HepG2 (cell line): ENCODE results near the gene ARL16.

Experiments
- HMGXB4 ChIP-seq, 2 experiments: sonication (generic) in 1 of 2; formaldehyde crosslinking in 1 of 2; IDR thresholded peaks; 2 replicates each; pipeline versions ENCODE4 v1.4.0 to v1.6.1; 2018 to 2020; ENCODE audit warnings: missing genetic modification reagents in 2 of 2, borderline replicate concordance in 1 of 2, low read depth in 1 of 2, mild to moderate bottlenecking in 1 of 2, missing biosample characterization in 1 of 2
- NFIC ChIP-seq: IDR thresholded peaks from 2 replicates; pipeline ENCODE4 v1.6.1; 2012; ENCODE audit warnings: mild to moderate bottlenecking, low read length, inconsistent platforms

DNA sequence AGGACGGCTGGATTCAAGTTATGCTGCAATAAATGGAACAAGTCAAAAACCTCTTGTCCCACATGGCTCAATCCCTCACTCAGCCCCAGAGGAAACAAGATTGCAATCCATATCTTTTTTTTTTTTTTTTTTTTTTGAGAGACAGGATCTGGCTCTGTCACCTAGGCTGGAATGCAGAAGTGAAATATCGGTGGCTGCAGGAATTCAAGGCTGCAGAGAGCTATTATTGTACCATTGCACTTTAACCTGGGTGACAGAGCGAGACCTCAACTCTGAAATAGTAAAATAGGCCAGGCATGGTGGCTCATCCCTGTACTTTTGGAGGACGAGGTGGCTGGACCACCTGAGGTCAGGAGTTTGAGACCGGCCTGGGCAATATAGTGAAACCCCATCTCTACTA, 24.6 kb downstream of the ARL16 start:
- TF ChIP-seq HMGXB4 (CRISPR knock-in tag; IDR thresholded peaks at IDR 0.05; ENCODE audit: borderline replicate concordance in 1 of 2, low read depth in 1 of 2) (no peak), NFIC (no peak)
